NK-92 (cell line): ENCODE results near the gene ANKRD52.
"Not testable (repeated sequence)": the region's sequence is repeated elsewhere in the genome, so short reads cannot be mapped to it uniquely, and the experiment has no call there.

ENCODE experiments used
- DNase-seq: peaks from one replicate; lab custom pipeline; 2025; ENCODE audit not compliant: unreplicated experiment; lab: John Stamatoyannopoulos, UW

Gene ANKRD52

GRCh38 chr12:56274299-56274698 lies 16.1 kb upstream of the ANKRD52 start:
- DNase-seq = no peak

GRCh38 chr12:56272468-56272867 lies 14.3 kb upstream of the ANKRD52 start:
- not testable (repeated sequence) for DNase-seq

- no peak for DNase-seq
Observed at GRCh38 chr12:56271031-56271430, 12.8 kb upstream of the ANKRD52 start.

- DNase-seq = no peak
Observed at GRCh38 chr12:56267443-56268071, 9.4 kb upstream of the ANKRD52 start.

GRCh38 chr12:56266693-56267442 lies 8.7 kb upstream of the ANKRD52 start, which contains the start of gene COQ10A:
Gene COQ10A (plus strand): TSS chr12:56266942. CDS start chr12:56267119, 177 bp downstream.
- peak; percentile 33 for DNase-seq

- DNase-seq = not testable (repeated sequence)
Observed at GRCh38 chr12:56266068-56266692, 8.0 kb upstream of the ANKRD52 start.

GRCh38 chr12:56262955-56263354 lies 4.8 kb upstream of the ANKRD52 start:
- DNase-seq = not testable (repeated sequence)

GRCh38 chr12:56261503-56262232 lies 3.5 kb upstream of the ANKRD52 start:
- DNase-seq = no peak

- no peak for DNase-seq
Observed at GRCh38 chr12:56260921-56261320, 2.7 kb upstream of the ANKRD52 start.

GRCh38 chr12:56260380-56260779 lies 2.2 kb upstream of the ANKRD52 start:
- DNase-seq = no peak

GRCh38 chr12:56258820-56259183 lies 618 bp upstream of the ANKRD52 start:
- DNase-seq = no peak

- no peak for DNase-seq
Observed at GRCh38 chr12:56257491-56258067, 605 bp downstream of the ANKRD52 start.

- DNase-seq = no peak
Observed at GRCh38 chr12:56257071-56257470, 1.1 kb downstream of the ANKRD52 start.

GRCh38 chr12:56256326-56256960 lies 1.7 kb downstream of the ANKRD52 start:
- DNase-seq = no peak

GRCh38 chr12:56255671-56256070 lies 2.5 kb downstream of the ANKRD52 start:
- DNase-seq = no peak

GRCh38 chr12:56253091-56253490 lies 5.1 kb downstream of the ANKRD52 start:
- DNase-seq = no peak

- no peak for DNase-seq
Observed at GRCh38 chr12:56252649-56253048, 5.5 kb downstream of the ANKRD52 start.

GRCh38 chr12:56248711-56249110 lies 9.5 kb downstream of the ANKRD52 start:
- no peak for DNase-seq

- DNase-seq = no peak
Observed at GRCh38 chr12:56247923-56248322, 10.3 kb downstream of the ANKRD52 start.

- no peak for DNase-seq
Observed at GRCh38 chr12:56244494-56244893, 13.7 kb downstream of the ANKRD52 start.
